GM18520 (cell line): ENCODE measurements around the gene PLEKHM3.
"Not testable (repeated sequence)": the region's sequence is repeated elsewhere in the genome, so short reads cannot be mapped to it uniquely, and the experiment has no call there.

Experiments used
- ATAC-seq: cut with Tn5 transposase; IDR thresholded peaks from one replicate; pipeline ENCODE4 v1.9.1; 2021; ENCODE audit not compliant: unreplicated experiment

Gene PLEKHM3

GRCh38 chr2:207926989-207927300 is 98.4 kb downstream of the PLEKHM3 start:
- no peak for ATAC-seq

- ATAC-seq, result no peak
Observed at GRCh38 chr2:207926133-207926988, 99.0 kb downstream of the PLEKHM3 start.

GRCh38 chr2:207925601-207926000 is 99.7 kb downstream of the PLEKHM3 start:
- no peak for ATAC-seq

GRCh38 chr2:207921606-207922005 is 103.7 kb downstream of the PLEKHM3 start:
- no peak for ATAC-seq

- ATAC-seq, result no peak
Observed at GRCh38 chr2:207920721-207921120, 104.6 kb downstream of the PLEKHM3 start.

GRCh38 chr2:207920321-207920720 is 105.0 kb downstream of the PLEKHM3 start:
- ATAC-seq, result no peak

- ATAC-seq, result no peak
Observed at GRCh38 chr2:207919164-207919919, 106.0 kb downstream of the PLEKHM3 start.

GRCh38 chr2:207914716-207915115 is 110.6 kb downstream of the PLEKHM3 start:
- ATAC-seq, result no peak

- ATAC-seq, result no peak
Observed at GRCh38 chr2:207913772-207914358, 111.5 kb downstream of the PLEKHM3 start.

- ATAC-seq, result no peak
Observed at GRCh38 chr2:207911856-207912255, 113.5 kb downstream of the PLEKHM3 start.

GRCh38 chr2:207911215-207911614 is 114.1 kb downstream of the PLEKHM3 start:
- ATAC-seq, result no peak

GRCh38 chr2:207906495-207906894 is 118.8 kb downstream of the PLEKHM3 start:
- ATAC-seq, result not testable (repeated sequence)

GRCh38 chr2:207905546-207905945 is 119.8 kb downstream of the PLEKHM3 start:
- no peak for ATAC-seq

GRCh38 chr2:207903236-207903635 is 122.1 kb downstream of the PLEKHM3 start:
- ATAC-seq, result no peak

- ATAC-seq, result no peak
Observed at GRCh38 chr2:207902821-207903220, 122.5 kb downstream of the PLEKHM3 start.

- no peak for ATAC-seq
Observed at GRCh38 chr2:207901829-207902228, 123.5 kb downstream of the PLEKHM3 start.

GRCh38 chr2:207901401-207901800 is 123.9 kb downstream of the PLEKHM3 start:
- no peak for ATAC-seq

GRCh38 chr2:207898354-207898695 is 127.0 kb downstream of the PLEKHM3 start:
- no peak for ATAC-seq

GRCh38 chr2:207897541-207898353 is 127.6 kb downstream of the PLEKHM3 start:
- no peak for ATAC-seq

- ATAC-seq, result no peak
Observed at GRCh38 chr2:207896525-207897285, 128.6 kb downstream of the PLEKHM3 start.
